H1 (cell line): Measurements from ENCODE around the gene POLE.

Experiments used
- SUZ12 ChIP-seq: fragments of 200-600 bp; sonication (generic); IDR thresholded peaks from 2 replicates; pipeline ENCODE4 v1.6.1; 2012; ENCODE audit warnings: mild to moderate bottlenecking, inconsistent platforms, low read length, moderate library complexity, mixed read lengths
- TF ChIP-seq, protein P1 (sequence below), 3 experiments: IDR thresholded peaks; 1 replicate in 2 of 3; 2 replicates in 1 of 3; pipeline versions ENCODE4 v1.5.1 to v1.6.1; 2011; ENCODE audit warnings: low read length in 3 of 3, mild to moderate bottlenecking in 3 of 3, inconsistent platforms in 2 of 3, low read depth in 1 of 3, moderate library complexity in 1 of 3; ENCODE audit not compliant: insufficient read depth in 1 of 3; ENCODE audit errors: control extremely low read depth in 1 of 3

GRCh38 chr12:132618683-132619043 is 68.5 kb downstream of the POLE start, which contains the start of gene P2RX2:
- TF ChIP-seq, protein P1, sequence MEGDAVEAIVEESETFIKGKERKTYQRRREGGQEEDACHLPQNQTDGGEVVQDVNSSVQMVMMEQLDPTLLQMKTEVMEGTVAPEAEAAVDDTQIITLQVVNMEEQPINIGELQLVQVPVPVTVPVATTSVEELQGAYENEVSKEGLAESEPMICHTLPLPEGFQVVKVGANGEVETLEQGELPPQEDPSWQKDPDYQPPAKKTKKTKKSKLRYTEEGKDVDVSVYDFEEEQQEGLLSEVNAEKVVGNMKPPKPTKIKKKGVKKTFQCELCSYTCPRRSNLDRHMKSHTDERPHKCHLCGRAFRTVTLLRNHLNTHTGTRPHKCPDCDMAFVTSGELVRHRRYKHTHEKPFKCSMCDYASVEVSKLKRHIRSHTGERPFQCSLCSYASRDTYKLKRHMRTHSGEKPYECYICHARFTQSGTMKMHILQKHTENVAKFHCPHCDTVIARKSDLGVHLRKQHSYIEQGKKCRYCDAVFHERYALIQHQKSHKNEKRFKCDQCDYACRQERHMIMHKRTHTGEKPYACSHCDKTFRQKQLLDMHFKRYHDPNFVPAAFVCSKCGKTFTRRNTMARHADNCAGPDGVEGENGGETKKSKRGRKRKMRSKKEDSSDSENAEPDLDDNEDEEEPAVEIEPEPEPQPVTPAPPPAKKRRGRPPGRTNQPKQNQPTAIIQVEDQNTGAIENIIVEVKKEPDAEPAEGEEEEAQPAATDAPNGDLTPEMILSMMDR (IDR thresholded peaks at IDR 0.05; ENCODE audit: control extremely low read depth in 1 of 3, insufficient read depth in 1 of 3, low read depth in 1 of 3, low read length in 3 of 3): no peak
- no peak for TF ChIP-seq SUZ12
